Type B pancreatic cell (in vitro differentiated cells): ENCODE results near the gene OR7A17. TPM values are rescaled to one million over a fixed set of nuclear protein-coding genes. Genes with fewer than 3 reads are reported as not detected.

Experiments used
- DNase-seq: peaks from one replicate; pipeline ENCODE4 v3.0.0; 2021; ENCODE audit warnings: mixed read lengths; ENCODE audit not compliant: unreplicated experiment; ENCODE audit errors: extremely low spot score
- H3K27ac Mint-ChIP-seq: 2 replicates; pipeline ENCODE4 v1.8.0; 2021; ENCODE audit warnings: mild to moderate bottlenecking, mixed read lengths
- H3K27me3 Mint-ChIP-seq: 2 replicates; pipeline ENCODE4 v1.8.0; 2021; ENCODE audit warnings: mixed read lengths
- H3K36me3 Mint-ChIP-seq: 2 replicates; pipeline ENCODE4 v1.8.0; 2021; ENCODE audit warnings: mixed read lengths
- H3K4me1 Mint-ChIP-seq: one replicate; pipeline ENCODE4 v1.8.0; 2021; ENCODE audit warnings: mixed read lengths; ENCODE audit not compliant: unreplicated experiment
- H3K4me3 Mint-ChIP-seq: 2 replicates; pipeline ENCODE4 v1.8.0; 2021; ENCODE audit warnings: mild to moderate bottlenecking, mixed read lengths
- H3K9me3 Mint-ChIP-seq: 2 replicates; pipeline ENCODE4 v1.8.0; 2021; ENCODE audit warnings: mixed read lengths
- total RNA-seq: library from RNA; stranded (reverse); gene quantifications from 2 replicates; pipeline ENCODE4 v1.2.1, GENCODE V29; 2021; ENCODE audit warnings: low replicate concordance
- TF ChIP-seq, protein P1 (sequence below): fragments of 200-600 bp; sonication (generic); conservative IDR thresholded peaks from 2 replicates; pipeline ENCODE4 v1.5.0; 2021; ENCODE audit warnings: antibody characterized with exemption, mild to moderate bottlenecking

OR7A17 gene
- total RNA-seq, 1 donor from 2014 or later, result not detected

DNA sequence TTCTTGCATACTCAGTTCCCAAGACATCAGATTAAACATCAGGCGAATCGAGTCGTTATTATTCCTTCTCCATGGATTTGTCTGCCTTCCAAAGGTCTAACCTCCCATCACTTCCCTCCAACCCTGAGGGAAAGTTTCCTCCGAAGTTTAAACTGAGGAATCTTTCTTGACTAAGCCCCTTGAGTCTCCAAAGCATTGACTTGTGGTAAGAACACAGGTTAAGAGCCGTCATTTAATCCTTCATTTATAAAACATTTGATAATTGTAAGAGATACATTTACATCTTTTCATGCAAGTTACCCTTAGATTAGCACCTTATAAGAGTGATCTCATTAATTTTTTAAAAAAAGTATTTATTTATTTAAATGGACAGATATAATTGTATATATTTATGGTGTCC lies 37.1 kb downstream of the OR7A17 start, which contains the start of gene OR7A10:
OR7A10 (minus strand) TSS at position 101 of the 400 bp plus-strand sequence. CDS start 7,045 bp downstream, outside the sequence.
- peaks cover 4% of the 10 kb centered on the region for H3K9me3 Mint-ChIP-seq
- no peaks in the 10 kb centered on the region for H3K4me1 Mint-ChIP-seq
- no peaks in the 10 kb centered on the region for H3K27me3 Mint-ChIP-seq
- no peaks in the 10 kb centered on the region for H3K36me3 Mint-ChIP-seq
- H3K4me3 Mint-ChIP-seq, result no peak within 1 kb of the TSS
- DNase-seq, result no peak
- TF ChIP-seq, protein P1, sequence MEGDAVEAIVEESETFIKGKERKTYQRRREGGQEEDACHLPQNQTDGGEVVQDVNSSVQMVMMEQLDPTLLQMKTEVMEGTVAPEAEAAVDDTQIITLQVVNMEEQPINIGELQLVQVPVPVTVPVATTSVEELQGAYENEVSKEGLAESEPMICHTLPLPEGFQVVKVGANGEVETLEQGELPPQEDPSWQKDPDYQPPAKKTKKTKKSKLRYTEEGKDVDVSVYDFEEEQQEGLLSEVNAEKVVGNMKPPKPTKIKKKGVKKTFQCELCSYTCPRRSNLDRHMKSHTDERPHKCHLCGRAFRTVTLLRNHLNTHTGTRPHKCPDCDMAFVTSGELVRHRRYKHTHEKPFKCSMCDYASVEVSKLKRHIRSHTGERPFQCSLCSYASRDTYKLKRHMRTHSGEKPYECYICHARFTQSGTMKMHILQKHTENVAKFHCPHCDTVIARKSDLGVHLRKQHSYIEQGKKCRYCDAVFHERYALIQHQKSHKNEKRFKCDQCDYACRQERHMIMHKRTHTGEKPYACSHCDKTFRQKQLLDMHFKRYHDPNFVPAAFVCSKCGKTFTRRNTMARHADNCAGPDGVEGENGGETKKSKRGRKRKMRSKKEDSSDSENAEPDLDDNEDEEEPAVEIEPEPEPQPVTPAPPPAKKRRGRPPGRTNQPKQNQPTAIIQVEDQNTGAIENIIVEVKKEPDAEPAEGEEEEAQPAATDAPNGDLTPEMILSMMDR, result no peak
- no peak within 1 kb of the TSS for H3K27ac Mint-ChIP-seq

DNA sequence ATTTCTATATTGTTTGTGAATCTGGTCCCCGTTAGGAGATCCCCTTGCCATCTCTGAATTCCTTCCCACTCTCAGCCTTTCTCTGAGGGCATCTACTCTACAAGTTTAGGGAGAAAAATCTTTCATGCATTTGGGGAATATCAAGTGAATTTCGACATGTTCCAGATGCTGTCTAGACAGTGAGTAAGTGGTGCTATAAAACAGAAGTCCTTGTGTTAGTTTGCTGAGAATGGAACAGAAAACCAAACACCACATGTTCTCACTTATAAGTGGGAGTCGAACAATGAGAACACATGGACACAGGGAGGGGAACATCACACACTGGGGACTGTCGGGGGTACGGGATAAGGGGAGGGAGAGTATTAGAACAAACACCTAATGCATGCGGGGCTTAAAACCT lies 42.4 kb downstream of the OR7A17 start:
- H3K27ac Mint-ChIP-seq, result no peak overlapping the region
- H3K4me3 Mint-ChIP-seq, result no peak overlapping the region
- no peaks in the 10 kb centered on the region for H3K36me3 Mint-ChIP-seq
- TF ChIP-seq, protein P1, result no peak
- DNase-seq, result no peak
- no peaks in the 10 kb centered on the region for H3K9me3 Mint-ChIP-seq
- no peaks in the 10 kb centered on the region for H3K4me1 Mint-ChIP-seq
- H3K27me3 Mint-ChIP-seq, result no peaks in the 10 kb centered on the region

DNA sequence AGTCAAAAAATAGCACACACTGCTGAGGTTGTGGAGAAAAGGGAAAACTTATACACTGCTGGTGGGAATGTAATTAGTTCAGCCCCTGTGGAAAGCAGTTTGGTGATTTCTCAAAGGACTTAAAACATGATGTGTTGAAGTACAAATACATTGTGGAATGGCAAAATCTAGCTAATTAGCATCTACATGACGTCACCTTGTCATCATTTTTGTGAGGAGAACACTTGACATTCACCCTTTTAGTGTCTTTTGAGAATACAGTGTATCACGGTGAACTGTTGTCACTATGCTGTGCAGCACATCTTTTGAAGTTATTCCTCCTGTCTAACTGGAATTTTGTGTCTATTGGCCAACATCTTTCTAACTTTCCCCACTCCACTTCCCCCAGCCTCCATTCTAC lies 42.8 kb downstream of the OR7A17 start:
- H3K9me3 Mint-ChIP-seq, result no peaks in the 10 kb centered on the region
- H3K4me1 Mint-ChIP-seq, result no peaks in the 10 kb centered on the region
- no peak overlapping the region for H3K4me3 Mint-ChIP-seq

DNA sequence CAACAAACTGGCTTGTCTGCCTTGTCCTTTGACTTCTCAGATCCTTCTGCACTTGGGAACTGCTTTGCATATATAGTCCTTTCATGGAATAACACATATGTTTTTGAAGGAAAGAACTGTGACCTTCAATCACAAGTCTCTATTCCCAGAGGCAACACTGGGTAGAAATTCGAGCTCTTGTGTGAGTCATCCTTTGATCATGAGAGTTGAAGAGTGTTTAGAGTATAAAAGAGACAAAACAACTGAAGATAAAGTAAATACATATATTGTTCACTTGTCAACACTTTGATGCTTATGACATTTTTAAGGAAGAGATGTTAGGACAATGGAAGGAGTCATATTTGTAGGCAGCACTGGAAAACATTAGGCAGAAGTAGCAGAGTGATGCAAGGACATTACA lies 45.7 kb downstream of the OR7A17 start:
- Mint-ChIP-seq H3K9me3 (no peaks in the 10 kb centered on the region), H3K4me1 (no peaks in the 10 kb centered on the region), H3K36me3 (no peaks in the 10 kb centered on the region), H3K27me3 (no peaks in the 10 kb centered on the region), H3K4me3 (no peak overlapping the region), H3K27ac (peak overlapping the region; percentile 15)
- TF ChIP-seq, protein P1, result no peak
- no peak for DNase-seq

More for the DNA sequence above, 42.8 kb downstream of the OR7A17 start:
- no peak for DNase-seq
- TF ChIP-seq, protein P1, result no peak
- Mint-ChIP-seq H3K36me3 (no peaks in the 10 kb centered on the region), H3K27ac (no peak overlapping the region), H3K27me3 (no peaks in the 10 kb centered on the region)

DNA sequence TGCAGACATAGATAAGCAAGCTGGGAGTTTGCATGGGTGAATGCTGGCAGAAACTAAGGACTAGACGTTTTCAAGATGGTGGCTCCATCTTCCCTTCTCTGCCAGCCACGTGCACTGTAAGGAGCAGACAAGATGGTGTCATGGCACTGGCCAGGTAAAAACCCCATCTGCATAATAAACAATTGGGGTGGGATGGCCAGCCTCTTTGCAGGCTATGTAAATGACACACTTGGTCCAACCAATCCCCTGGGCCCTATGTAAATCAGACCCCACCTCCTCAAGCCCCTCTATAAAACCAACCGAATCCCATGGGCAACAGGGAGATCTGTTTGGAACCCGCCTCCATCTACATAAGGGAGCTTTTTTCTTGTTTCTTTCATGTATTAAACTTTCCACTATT lies 48.5 kb downstream of the OR7A17 start:
- H3K27ac Mint-ChIP-seq, result no peak overlapping the region
- H3K9me3 Mint-ChIP-seq, result no peaks in the 10 kb centered on the region
- H3K36me3 Mint-ChIP-seq, result no peaks in the 10 kb centered on the region
- no peaks in the 10 kb centered on the region for H3K27me3 Mint-ChIP-seq
- TF ChIP-seq, protein P1, result no peak
- H3K4me1 Mint-ChIP-seq, result no peaks in the 10 kb centered on the region
- no peak overlapping the region for H3K4me3 Mint-ChIP-seq
- no peak for DNase-seq

DNA sequence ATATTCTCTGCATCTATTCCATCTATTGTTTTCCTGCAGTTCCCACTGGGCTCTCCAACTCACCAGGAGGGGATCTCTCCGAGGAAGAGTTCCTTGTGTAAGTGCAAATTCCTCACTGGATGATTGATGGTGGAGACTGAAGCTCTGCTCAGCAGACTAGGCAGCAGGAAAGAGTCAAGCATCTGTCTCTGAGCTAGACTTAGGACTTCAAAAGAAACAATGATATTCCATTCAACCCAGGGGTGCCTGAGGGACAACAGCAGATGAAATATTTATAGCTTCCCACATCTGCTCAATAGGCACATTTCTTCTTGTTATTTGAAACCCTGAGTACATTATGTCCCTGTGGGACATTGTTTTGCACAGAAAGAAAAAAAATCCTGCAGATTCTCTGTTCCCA lies 50.9 kb downstream of the OR7A17 start, which contains the start of the genes OR7A5 and OR7C1:
OR7A5 (minus strand) TSS at position 175 of the 400 bp plus-strand sequence. CDS start 6,944 bp downstream, outside the sequence.
OR7C1 (minus strand) TSS at position 175 of the 400 bp plus-strand sequence. CDS start 35,049 bp downstream, outside the sequence.
- H3K4me1 Mint-ChIP-seq, result no peaks in the 10 kb centered on the region
- H3K27me3 Mint-ChIP-seq, result no peaks in the 10 kb centered on the region
- no peak for DNase-seq
- no peak within 1 kb of the TSS for H3K27ac Mint-ChIP-seq
- no peaks in the 10 kb centered on the region for H3K9me3 Mint-ChIP-seq
- TF ChIP-seq, protein P1, result no peak
- no peaks in the 10 kb centered on the region for H3K36me3 Mint-ChIP-seq
- H3K4me3 Mint-ChIP-seq, result peak within 1 kb of the TSS; percentile 19
